ENCODE measurements around the gene ENOX1.

ENOX1 gene

DNA sequence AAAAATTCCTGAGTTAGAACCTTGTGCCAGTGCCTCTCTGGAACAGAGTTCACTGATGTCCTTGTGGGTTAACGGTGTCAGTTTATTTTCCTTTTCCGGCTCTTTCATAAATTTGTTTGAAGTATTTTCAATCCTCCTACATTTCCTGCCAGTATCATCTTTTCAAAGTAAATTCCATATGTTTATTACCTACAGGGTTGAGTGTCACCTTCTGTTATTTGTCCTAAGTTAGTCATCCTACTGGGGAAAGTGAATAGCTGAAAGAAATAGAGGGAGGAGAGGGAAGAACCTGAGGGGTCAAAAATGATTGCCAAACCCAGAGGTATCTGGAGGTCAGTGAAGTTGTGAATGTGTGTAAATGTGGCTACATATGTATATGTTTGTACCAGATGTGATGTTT lies 582.2 kb downstream of the ENOX1 start:
- no peak for TF ChIP-seq CTCF (conservative IDR thresholded peaks at IDR 0.05)

GRCh38 chr13:43203781-43204180 lies 583.0 kb downstream of the ENOX1 start:
- no peak for TF ChIP-seq CTCF (conservative IDR thresholded peaks at IDR 0.05)
- H3K27ac ChIP-seq, result no peak overlapping the region

More for the DNA sequence above, 582.2 kb downstream of the ENOX1 start:
- no peak overlapping the region for H3K27ac ChIP-seq

- TF ChIP-seq CTCF (conservative IDR thresholded peaks at IDR 0.05), result no peak
- H3K27ac ChIP-seq, result no peak overlapping the region
These were observed 586.0 kb downstream of the ENOX1 start for GRCh38 chr13:43200736-43201135.

- no peak for TF ChIP-seq CTCF (conservative IDR thresholded peaks at IDR 0.05)
- no peak overlapping the region for H3K27ac ChIP-seq
These were observed 586.5 kb downstream of the ENOX1 start for GRCh38 chr13:43200307-43200706.

GRCh38 chr13:43196750-43197370 lies 589.9 kb downstream of the ENOX1 start:
- no peak overlapping the region for H3K27ac ChIP-seq
- no peak for TF ChIP-seq CTCF (conservative IDR thresholded peaks at IDR 0.05)

DNA sequence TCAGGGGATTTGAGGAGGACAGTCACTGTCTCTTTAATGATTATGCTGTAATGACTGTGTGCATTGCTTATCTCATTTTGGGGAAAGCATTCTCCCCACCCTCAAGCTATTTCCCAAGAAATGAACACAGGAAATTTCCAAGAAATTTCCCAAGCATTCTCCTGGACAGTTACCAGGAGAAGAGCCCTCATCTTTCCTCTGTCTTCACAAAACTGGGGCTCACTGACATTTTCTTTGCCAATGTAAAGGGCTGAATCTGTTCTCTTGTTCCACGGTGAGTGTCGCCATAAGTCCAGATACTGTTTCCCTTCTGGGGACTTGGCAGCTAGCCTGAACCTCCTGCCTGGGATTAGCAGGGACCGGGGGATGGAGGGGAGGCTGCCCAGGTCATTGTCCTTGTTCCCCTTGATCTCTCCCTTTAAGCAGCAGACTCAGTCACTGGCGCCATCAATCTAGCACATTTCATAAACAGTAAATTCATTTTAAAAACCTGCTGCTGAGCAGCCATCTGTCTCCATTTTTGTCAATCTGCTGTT lies 590.6 kb downstream of the ENOX1 start:
- no peak for TF ChIP-seq CTCF (conservative IDR thresholded peaks at IDR 0.05)
- no peak overlapping the region for H3K27ac ChIP-seq

GRCh38 chr13:43195551-43195950 lies 591.2 kb downstream of the ENOX1 start:
- no peak for TF ChIP-seq CTCF (conservative IDR thresholded peaks at IDR 0.05)
- H3K27ac ChIP-seq, result no peak overlapping the region
